Endothelial cell of umbilical vein (primary cell): Measurements from ENCODE around the gene DIABLO.

Experiments used
- CTCF ChIP-seq, 2 donors: IDR thresholded peaks; 1 replicate in 1 of 2; 2 replicates in 1 of 2; pipeline ENCODE4 v1.5.1; 2011; ENCODE audit warnings: low read length in 2 of 2, mild to moderate bottlenecking in 2 of 2, moderate library complexity in 2 of 2, control low read depth in 1 of 2, inconsistent platforms in 1 of 2, low read depth in 1 of 2; ENCODE audit not compliant: insufficient read depth in 1 of 2; ENCODE audit errors: extremely low read depth in 1 of 2
- EZH2 ChIP-seq: IDR thresholded peaks from 2 replicates; pipeline ENCODE4 v1.6.1; 2012; ENCODE audit warnings: borderline replicate concordance, low read depth, mild to moderate bottlenecking, moderate library complexity, low read length, inconsistent platforms; ENCODE audit not compliant: severe bottlenecking
- FOS ChIP-seq: IDR thresholded peaks from 2 replicates; pipeline ENCODE4 v1.6.1; 2011; ENCODE audit warnings: mild to moderate bottlenecking, low read length, moderate library complexity, borderline replicate concordance; ENCODE audit not compliant: insufficient read depth
- GATA2 ChIP-seq: IDR thresholded peaks from 2 replicates; pipeline ENCODE4 v1.7.0; 2011; ENCODE audit warnings: low read depth, mild to moderate bottlenecking, moderate library complexity, mixed read lengths, low read length; ENCODE audit not compliant: insufficient read length, insufficient read depth
- JUN ChIP-seq: IDR thresholded peaks from 2 replicates; pipeline ENCODE4 v1.6.1; 2011; ENCODE audit warnings: borderline replicate concordance, low read depth; ENCODE audit not compliant: insufficient read length, insufficient read depth
- MAX ChIP-seq: IDR thresholded peaks from 2 replicates; pipeline ENCODE4 v1.6.1; 2011; ENCODE audit not compliant: insufficient read depth, insufficient read length
- POLR2A ChIP-seq: IDR thresholded peaks from 2 replicates; pipeline ENCODE4 v1.6.1; 2012; ENCODE audit warnings: low read depth, mild to moderate bottlenecking, control low read depth, low read length
- POLR2AphosphoS5 ChIP-seq: IDR thresholded peaks from 2 replicates; pipeline ENCODE4 v1.6.1; 2012; ENCODE audit warnings: low read depth, mild to moderate bottlenecking, control low read depth, low read length, moderate library complexity; ENCODE audit not compliant: insufficient read depth

GRCh38 chr12:122159882-122160281 is 66.0 kb downstream of the DIABLO start:
- TF ChIP-seq CTCF (IDR thresholded peaks at IDR 0.05; ENCODE audit: extremely low read depth in 1 of 2, insufficient read depth in 1 of 2, low read depth in 1 of 2, low read length in 2 of 2) (peak in 1 of 2 donors; percentile 5), EZH2 (no peak), POLR2A (no peak), POLR2AphosphoS5 (no peak), GATA2 (no peak), MAX (no peak), FOS (no peak), JUN (no peak)
